Endodermal cell (in vitro differentiated cells): ENCODE results near the gene NACC2. TPM values are rescaled to one million over a fixed set of nuclear protein-coding genes. Genes with fewer than 3 reads are reported as not detected.
"Not testable (repeated sequence)": the region's sequence is repeated elsewhere in the genome, so short reads cannot be mapped to it uniquely, and the experiment has no call there.

ENCODE experiments used
- DNase-seq: peaks from one replicate; pipeline ENCODE4 v3.0.0-alpha.2; 2017
- H3K27ac ChIP-seq: 2 replicates; pipeline ENCODE4 v1.5.1; 2013; ENCODE audit warnings: mild to moderate bottlenecking, low read depth, low read length, moderate library complexity
- H3K27me3 ChIP-seq: 2 replicates; pipeline ENCODE4 v1.6.1; 2013; ENCODE audit warnings: mild to moderate bottlenecking, low read length, moderate library complexity; ENCODE audit not compliant: insufficient read depth, control insufficient read depth, poor library complexity, severe bottlenecking
- H3K36me3 ChIP-seq: 2 replicates; pipeline ENCODE4 v1.7.0; 2013; ENCODE audit warnings: mild to moderate bottlenecking, low read length, moderate library complexity; ENCODE audit not compliant: control insufficient read depth, insufficient read depth
- H3K4me1 ChIP-seq: one replicate; pipeline ENCODE4 v1.7.0; 2013; ENCODE audit warnings: low read length; ENCODE audit not compliant: control insufficient read depth, insufficient read depth
- H3K4me3 ChIP-seq: 2 replicates; pipeline ENCODE4 v1.5.1; 2013; ENCODE audit warnings: mild to moderate bottlenecking, low read length, moderate library complexity
- H3K9ac ChIP-seq: 2 replicates; pipeline ENCODE4 v1.6.1; 2013; ENCODE audit warnings: mild to moderate bottlenecking, low read length, moderate library complexity; ENCODE audit not compliant: poor library complexity, severe bottlenecking; ENCODE audit errors: extremely low read depth
- H3K9me3 ChIP-seq: 2 replicates; pipeline ENCODE4 v1.6.1; 2013; ENCODE audit warnings: mild to moderate bottlenecking, low read length, moderate library complexity; ENCODE audit not compliant: control insufficient read depth
- H3K27ac Mint-ChIP-seq: 2 replicates; pipeline ENCODE4 v1.8.0; 2020; ENCODE audit warnings: mixed read lengths
- H3K27me3 Mint-ChIP-seq: 2 replicates; pipeline ENCODE4 v1.8.0; 2021; ENCODE audit warnings: mild to moderate bottlenecking, mixed read lengths; ENCODE audit not compliant: insufficient read depth
- H3K36me3 Mint-ChIP-seq: 2 replicates; pipeline ENCODE4 v1.8.0; 2020; ENCODE audit warnings: low read depth, mixed read lengths
- H3K4me1 Mint-ChIP-seq: 2 replicates; pipeline ENCODE4 v1.8.0; 2020; ENCODE audit warnings: mixed read lengths
- H3K4me3 Mint-ChIP-seq: 2 replicates; pipeline ENCODE4 v1.8.0; 2020; ENCODE audit warnings: mild to moderate bottlenecking, moderate library complexity, mixed read lengths
- H3K9me3 Mint-ChIP-seq: 2 replicates; pipeline ENCODE4 v1.8.0; 2020; ENCODE audit warnings: mild to moderate bottlenecking, mixed read lengths
- CTCF ChIP-seq: fragments of 200-600 bp; sonication (generic); conservative IDR thresholded peaks from 2 replicates; pipeline ENCODE4 v1.5.0; 2021; ENCODE audit warnings: antibody characterized with exemption, mild to moderate bottlenecking
- WGBS, 2 experiments: methylation state at CpG; one replicate each; pipeline versions ENCODE4 v1.1.5 to v1.1.7; 2013; ENCODE audit warnings: missing lambda C conversion rate in 2 of 2, mixed read lengths in 1 of 2; ENCODE audit not compliant: insufficient coverage in 1 of 2, insufficient read length in 1 of 2; 5-methylcytosine and 5-hydroxymethylcytosine counted together
- total RNA-seq, 2 donors: library from RNA; stranded (reverse); fragmentation: NEBNext Ultra II Directional in 1 of 2; extraction: Animal tissue kit (Norgen Biotek cat#: 25700) in 1 of 2; gene quantifications; 2 replicates in 1 of 2; 3 replicates in 1 of 2; pipeline ENCODE4 v1.2.1, GENCODE V29; 2021

The NACC2 gene
- total RNA-seq, 2 donors from 2014 or later: 12.4 to 16.7 TPM

DNA sequence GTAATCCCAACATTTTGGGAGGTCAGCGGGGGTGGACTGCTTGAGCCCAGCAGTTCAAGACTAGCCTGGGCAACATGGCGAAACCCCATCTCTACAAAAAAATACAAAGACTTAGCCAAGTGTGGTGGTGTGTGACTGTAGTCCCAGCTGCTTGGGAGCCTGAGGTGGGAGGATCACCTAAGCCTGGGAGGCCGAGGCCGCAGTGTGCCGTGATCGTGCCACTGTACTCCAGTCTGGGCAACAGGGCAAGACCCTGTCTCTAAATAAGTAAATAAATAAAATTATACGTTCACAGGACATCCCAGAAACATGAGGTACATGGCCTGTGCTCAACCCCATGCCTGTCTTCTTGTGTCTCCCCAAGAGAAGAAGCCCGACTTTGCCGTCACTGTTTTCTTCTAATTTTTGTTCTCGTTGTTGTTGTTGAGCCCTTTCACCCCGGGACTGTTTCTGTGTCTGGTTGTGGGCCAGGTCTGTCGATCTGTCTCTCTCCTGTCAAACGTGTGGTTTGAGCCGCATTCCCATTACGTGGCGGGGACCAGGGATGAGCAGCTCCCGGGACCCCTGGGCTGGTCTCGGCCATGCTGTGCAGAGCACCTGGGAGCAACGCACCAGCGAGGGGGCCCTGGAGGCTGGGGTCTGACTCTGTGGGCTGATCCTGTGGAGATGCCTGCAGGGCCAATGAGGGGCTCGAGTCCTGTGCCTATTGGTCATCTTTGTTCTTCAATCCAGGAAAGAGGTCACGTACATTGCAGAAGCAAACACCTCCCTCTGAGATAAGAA is 32.2 kb downstream of the NACC2 start:
- H3K36me3 Mint-ChIP-seq: peaks cover 15% of the 10 kb centered on the region
- H3K9me3 ChIP-seq: no peaks in the 10 kb centered on the region
- no peak overlapping the region for H3K9ac ChIP-seq
- H3K4me1 ChIP-seq: no peaks in the 10 kb centered on the region
- H3K4me1 Mint-ChIP-seq: peaks cover under 1% of the 10 kb centered on the region
- no peaks in the 10 kb centered on the region for H3K27me3 Mint-ChIP-seq
- no peaks in the 10 kb centered on the region for H3K27me3 ChIP-seq
- TF ChIP-seq CTCF: no peak
- no peak overlapping the region for H3K4me3 Mint-ChIP-seq
- peaks cover 1% of the 10 kb centered on the region for H3K9me3 Mint-ChIP-seq
- 89 to 92% methylated on average over 14 to 22 of the region's 22 CpGs for WGBS, 2 experiments
- no peak overlapping the region for H3K27ac Mint-ChIP-seq
- H3K36me3 ChIP-seq: no peaks in the 10 kb centered on the region
- H3K27ac ChIP-seq: no peak overlapping the region
- peak; percentile 35 for DNase-seq
- H3K4me3 ChIP-seq: no peak overlapping the region

- H3K9me3 Mint-ChIP-seq, H3K27me3 ChIP-seq, H3K9me3 ChIP-seq, H3K4me1 Mint-ChIP-seq, DNase-seq, H3K4me1 ChIP-seq, H3K27me3 Mint-ChIP-seq, H3K4me3 Mint-ChIP-seq, H3K27ac Mint-ChIP-seq, H3K36me3 ChIP-seq, H3K27ac ChIP-seq, H3K4me3 ChIP-seq, H3K9ac ChIP-seq: not testable (repeated sequence)
- peaks cover 12% of the 10 kb centered on the region for H3K36me3 Mint-ChIP-seq
- 92 to 93% methylated on average over 7 to 8 of the region's 8 CpGs for WGBS, 2 experiments
These were observed 33.2 kb downstream of the NACC2 start for GRCh38 chr9:136061916-136062315.

DNA sequence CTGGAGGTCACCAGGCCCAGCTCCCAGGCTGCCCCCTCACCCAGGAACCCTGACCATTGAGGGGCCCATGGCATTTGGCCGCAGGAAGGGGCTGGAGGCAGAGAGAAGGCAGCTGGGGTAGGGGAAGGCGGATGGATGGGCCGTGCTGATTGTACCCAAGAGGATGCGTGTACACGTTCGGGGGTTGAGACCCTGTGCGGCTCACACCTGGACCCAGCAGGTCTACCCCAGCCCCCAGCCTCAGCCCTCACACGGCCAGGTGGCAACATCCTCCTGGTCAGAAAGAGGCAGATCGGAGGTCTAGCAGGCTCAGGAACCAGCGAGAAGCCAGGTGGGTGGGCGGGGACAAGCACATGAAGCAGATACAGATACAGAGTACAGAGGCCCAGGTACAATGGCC is 33.7 kb downstream of the NACC2 start:
- 92 to 98% methylated on average over 11 of the region's 11 CpGs for WGBS, 2 experiments
- H3K9me3 ChIP-seq: no peaks in the 10 kb centered on the region
- no peaks in the 10 kb centered on the region for H3K4me1 ChIP-seq
- no peaks in the 10 kb centered on the region for H3K9me3 Mint-ChIP-seq
- no peak for DNase-seq
- H3K4me3 ChIP-seq: no peak overlapping the region
- H3K36me3 ChIP-seq: no peaks in the 10 kb centered on the region
- H3K4me3 Mint-ChIP-seq: no peak overlapping the region
- H3K36me3 Mint-ChIP-seq: peaks cover 10% of the 10 kb centered on the region
- H3K27ac ChIP-seq: no peak overlapping the region
- H3K9ac ChIP-seq: no peak overlapping the region
- no peaks in the 10 kb centered on the region for H3K27me3 ChIP-seq
- no peak for TF ChIP-seq CTCF
- H3K27me3 Mint-ChIP-seq: no peaks in the 10 kb centered on the region
- H3K4me1 Mint-ChIP-seq: peaks cover 4% of the 10 kb centered on the region
- H3K27ac Mint-ChIP-seq: no peak overlapping the region
